ENCODE results near the gene CRYBG1.

The CRYBG1 gene

GRCh38 chr6:106321940-106322339 is 38.6 kb upstream of the CRYBG1 start:
- no peak for DNase-seq (ENCODE audit: low read depth)
- H3K4me3 ChIP-seq (ENCODE audit: low read depth, low read length), result no peak overlapping the region
- no peak for TF ChIP-seq MYC (IDR thresholded peaks at IDR 0.05; ENCODE audit: low read depth, low read length)
- TF ChIP-seq, protein P1, sequence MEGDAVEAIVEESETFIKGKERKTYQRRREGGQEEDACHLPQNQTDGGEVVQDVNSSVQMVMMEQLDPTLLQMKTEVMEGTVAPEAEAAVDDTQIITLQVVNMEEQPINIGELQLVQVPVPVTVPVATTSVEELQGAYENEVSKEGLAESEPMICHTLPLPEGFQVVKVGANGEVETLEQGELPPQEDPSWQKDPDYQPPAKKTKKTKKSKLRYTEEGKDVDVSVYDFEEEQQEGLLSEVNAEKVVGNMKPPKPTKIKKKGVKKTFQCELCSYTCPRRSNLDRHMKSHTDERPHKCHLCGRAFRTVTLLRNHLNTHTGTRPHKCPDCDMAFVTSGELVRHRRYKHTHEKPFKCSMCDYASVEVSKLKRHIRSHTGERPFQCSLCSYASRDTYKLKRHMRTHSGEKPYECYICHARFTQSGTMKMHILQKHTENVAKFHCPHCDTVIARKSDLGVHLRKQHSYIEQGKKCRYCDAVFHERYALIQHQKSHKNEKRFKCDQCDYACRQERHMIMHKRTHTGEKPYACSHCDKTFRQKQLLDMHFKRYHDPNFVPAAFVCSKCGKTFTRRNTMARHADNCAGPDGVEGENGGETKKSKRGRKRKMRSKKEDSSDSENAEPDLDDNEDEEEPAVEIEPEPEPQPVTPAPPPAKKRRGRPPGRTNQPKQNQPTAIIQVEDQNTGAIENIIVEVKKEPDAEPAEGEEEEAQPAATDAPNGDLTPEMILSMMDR (IDR thresholded peaks at IDR 0.05; ENCODE audit: low read depth, low read length), result no peak
- no peak for TF ChIP-seq MAX (IDR thresholded peaks at IDR 0.05; ENCODE audit: low read depth, low read length)
- no peak for TF ChIP-seq POLR2A (IDR thresholded peaks at IDR 0.05; ENCODE audit: extremely low read depth, insufficient read length)

DNA sequence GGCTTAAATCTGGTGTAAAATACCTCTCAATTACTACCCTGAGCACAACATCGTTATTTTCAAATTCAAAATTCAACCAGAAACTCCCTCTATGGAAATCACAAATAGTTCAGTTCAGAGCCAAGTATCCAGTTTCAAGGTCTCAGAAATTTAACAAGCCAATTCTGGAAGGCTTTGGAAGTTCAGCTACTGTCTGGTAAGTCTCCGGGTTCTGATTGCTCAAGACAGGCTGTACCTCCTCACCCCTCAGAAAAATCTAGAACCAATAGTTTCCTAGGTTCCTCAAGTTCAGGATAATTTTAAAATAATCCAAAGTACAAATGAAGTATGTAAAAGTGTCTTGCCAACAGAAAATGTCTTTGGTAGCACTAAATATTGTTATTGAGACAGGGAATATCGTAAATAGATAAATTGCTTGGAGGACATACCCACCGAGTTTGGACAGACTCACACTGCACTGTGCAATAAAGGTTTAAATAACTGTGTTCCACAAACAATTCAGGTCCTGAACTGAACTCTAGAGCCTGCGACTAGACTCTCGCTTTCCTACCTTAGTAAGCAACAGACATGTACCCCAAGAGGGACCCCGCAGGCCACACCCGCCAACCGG is 35.7 kb upstream of the CRYBG1 start:
- peak; percentile 30 for DNase-seq (ENCODE audit: low read depth)
- peak overlapping the region; percentile 84 for H3K4me3 ChIP-seq (ENCODE audit: low read depth, low read length)
- TF ChIP-seq, protein P1 (IDR thresholded peaks at IDR 0.05; ENCODE audit: low read depth, low read length), result no peak

DNA sequence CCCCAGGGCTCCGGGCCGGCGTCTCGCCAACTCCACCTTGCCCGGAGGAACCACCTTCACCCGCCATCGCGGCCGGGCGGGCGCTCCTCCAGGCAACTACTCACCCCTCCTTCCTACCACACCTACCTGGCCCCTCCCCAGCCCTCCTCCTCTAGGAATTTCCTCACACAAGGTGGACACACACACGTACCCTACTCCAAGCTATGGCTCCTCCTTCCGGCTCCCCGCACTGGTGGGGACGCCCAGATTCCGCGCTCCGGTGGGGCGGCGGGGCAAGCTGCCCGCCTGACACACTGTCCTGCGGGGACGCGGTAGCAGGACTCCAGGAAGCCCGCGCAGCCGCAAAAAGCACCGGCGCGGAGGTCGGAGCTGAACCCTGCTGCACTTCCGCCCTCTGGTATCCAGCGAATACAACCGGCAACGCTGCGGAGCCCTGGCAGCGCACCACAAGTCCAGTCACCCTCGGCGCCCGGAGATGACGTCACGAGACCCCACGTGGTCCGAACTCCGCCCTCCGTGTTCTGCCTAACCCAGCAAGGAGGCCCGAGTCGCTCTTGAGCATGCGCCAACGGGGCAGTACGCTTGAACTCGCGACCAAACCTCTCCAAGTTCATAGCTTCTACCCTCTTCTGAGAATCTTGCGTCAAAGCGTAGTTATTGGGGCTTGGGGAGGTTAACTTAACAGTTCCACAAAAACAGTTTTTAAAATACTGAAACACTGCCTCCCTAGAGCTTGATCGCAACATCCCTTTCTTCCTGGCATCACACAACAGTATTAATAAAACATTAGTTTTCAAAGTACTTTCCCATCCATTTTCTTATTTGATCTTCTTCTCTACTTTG is 35.0 kb upstream of the CRYBG1 start, which contains the start of gene ATG5:
ATG5 (minus strand) TSS at position 425 of the 843 bp plus-strand sequence. CDS start 9,552 bp downstream, outside the sequence.
- TF ChIP-seq MYC (IDR thresholded peaks at IDR 0.05; ENCODE audit: low read depth, low read length) (peak; percentile 98), POLR2A (IDR thresholded peaks at IDR 0.05; ENCODE audit: extremely low read depth, insufficient read length) (peak; percentile 77), MAX (IDR thresholded peaks at IDR 0.05; ENCODE audit: low read depth, low read length) (peak; percentile 100)
- TF ChIP-seq, protein P1 (IDR thresholded peaks at IDR 0.05; ENCODE audit: low read depth, low read length), result no peak
- DNase-seq (ENCODE audit: low read depth), result peak; percentile 100

GRCh38 chr6:106334646-106335448 is 25.7 kb upstream of the CRYBG1 start:
- TF ChIP-seq, protein P1 (IDR thresholded peaks at IDR 0.05; ENCODE audit: low read depth, low read length), result peak; percentile 51
- TF ChIP-seq MYC (IDR thresholded peaks at IDR 0.05; ENCODE audit: low read depth, low read length) (no peak), POLR2A (IDR thresholded peaks at IDR 0.05; ENCODE audit: extremely low read depth, insufficient read length) (no peak), MAX (IDR thresholded peaks at IDR 0.05; ENCODE audit: low read depth, low read length) (no peak)
- no peak overlapping the region for H3K4me3 ChIP-seq (ENCODE audit: low read depth, low read length)
- DNase-seq (ENCODE audit: low read depth), result peak; percentile 66

More for the DNA sequence above, 35.0 kb upstream of the CRYBG1 start, which contains the start of gene ATG5:
- peak within 1 kb of the TSS; percentile 84 for H3K4me3 ChIP-seq (ENCODE audit: low read depth, low read length)

DNA sequence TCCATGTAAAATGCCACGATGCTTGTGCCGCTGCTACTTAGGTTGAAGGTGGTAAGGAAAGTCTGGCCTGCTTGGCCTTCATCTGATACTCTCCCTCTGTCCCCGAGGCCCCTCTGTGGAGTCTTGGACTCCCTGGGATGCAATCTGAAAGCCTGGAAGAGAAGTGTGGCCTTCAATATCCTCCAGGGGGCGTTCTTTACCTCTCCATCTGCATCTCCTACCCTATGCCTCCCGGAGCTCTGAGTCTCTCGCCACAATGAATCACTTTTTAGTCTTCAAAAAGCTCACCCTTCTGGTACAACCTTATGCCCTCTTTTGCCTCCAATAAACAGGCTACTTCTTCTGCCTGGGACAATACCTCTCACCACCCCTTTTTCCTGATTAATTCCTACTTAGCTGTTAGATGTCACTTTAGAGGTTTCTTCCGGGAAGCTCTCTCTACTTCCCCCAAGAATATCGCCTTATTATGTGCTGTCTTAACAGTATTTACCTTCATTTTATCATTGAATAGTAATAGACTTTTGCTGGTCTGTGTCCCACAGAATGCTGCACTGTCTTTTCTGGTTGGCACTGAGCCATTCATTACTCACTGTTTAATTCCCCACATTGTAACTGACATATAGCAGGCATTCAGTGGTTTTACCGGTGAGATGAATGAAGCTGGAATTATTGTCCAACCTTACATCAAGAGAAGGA is 21.0 kb upstream of the CRYBG1 start:
- peak; percentile 76 for DNase-seq (ENCODE audit: low read depth)
- TF ChIP-seq, protein P1 (IDR thresholded peaks at IDR 0.05; ENCODE audit: low read depth, low read length), result peak; percentile 83
- TF ChIP-seq MYC (IDR thresholded peaks at IDR 0.05; ENCODE audit: low read depth, low read length) (no peak), MAX (IDR thresholded peaks at IDR 0.05; ENCODE audit: low read depth, low read length) (no peak), POLR2A (IDR thresholded peaks at IDR 0.05; ENCODE audit: extremely low read depth, insufficient read length) (no peak)
- no peak overlapping the region for H3K4me3 ChIP-seq (ENCODE audit: low read depth, low read length)
